Stomach (tissue), 9 donors: ENCODE results near the gene GDPD1. TPM values are rescaled to one million over a fixed set of nuclear protein-coding genes. Genes with fewer than 3 reads are reported as not detected.

Experiments
- DNase-seq, 2 donors: peaks; one replicate each; pipeline versions ENCODE4 v3.0.0 to v3.0.0-alpha.2; 2013 to 2019
- H3K27ac ChIP-seq, 5 donors: fragments of 200-600 bp in 4 of 5; sonication (generic) in 4 of 5; one replicate each; pipeline ENCODE4 v1.5.1; 2013 to 2019; ENCODE audit warnings: mild to moderate bottlenecking in 1 of 5, moderate library complexity in 1 of 5
- H3K27me3 ChIP-seq, 3 donors: fragments of 200-600 bp; sonication (generic); one replicate each; pipeline ENCODE4 v1.5.1; 2017 to 2019; ENCODE audit warnings: mixed run types in 1 of 3
- H3K36me3 ChIP-seq, 4 donors: fragments of 200-600 bp; sonication (generic); 1 replicate in 3 of 4; 2 replicates in 1 of 4; pipeline ENCODE4 v1.5.1; 2016 to 2019
- H3K4me1 ChIP-seq, 4 donors: fragments of 200-600 bp; sonication (generic); one replicate each; pipeline ENCODE4 v1.5.1; 2016 to 2019
- H3K4me3 ChIP-seq, 4 donors: fragments of 200-600 bp; sonication (generic) in 3 of 4; one replicate each; pipeline ENCODE4 v1.5.1; 2016 to 2019; ENCODE audit warnings: mild to moderate bottlenecking in 1 of 4
- H3K9me3 ChIP-seq, 4 donors: fragments of 200-600 bp; sonication (generic); one replicate each; pipeline ENCODE4 v1.5.1; 2016 to 2019
- EP300 ChIP-seq: sonication (generic); formaldehyde crosslinking; IDR thresholded peaks from one replicate; pipeline ENCODE4 v1.6.1; 2017; ENCODE audit warnings: antibody characterized with exemption
- POLR2A ChIP-seq, 4 donors: fragments of 450-650 bp; IDR thresholded peaks; one replicate each; pipeline ENCODE4 v1.6.1; 2016; ENCODE audit warnings: antibody characterized with exemption in 4 of 4, control low read depth in 2 of 4, mild to moderate bottlenecking in 1 of 4, moderate library complexity in 1 of 4
- POLR2AphosphoS5 ChIP-seq, 3 donors: sonication (generic); formaldehyde crosslinking; IDR thresholded peaks; one replicate each; pipeline ENCODE4 v1.6.1; 2016; ENCODE audit warnings: antibody characterized with exemption in 3 of 3
- WGBS, 5 donors: extraction: QIAGEN DNeasy Blood & Tissue Kit in 3 of 5; methylation state at CpG; one replicate each; pipeline versions ENCODE4 v1.1.5 to v1.1.7; 2013 to 2018; 5-methylcytosine and 5-hydroxymethylcytosine counted together
- intact Hi-C: fragments of 100-400 bp; cut with DNase I; formaldehyde crosslinking; loops from one replicate; pipeline ENCODE4 v1.15.1; 2023; ENCODE audit warnings: low total_unique reads
- polyA plus RNA-seq, 3 donors: library from polyadenylated mRNA; stranded (reverse); fragments of 200-250 nt; gene quantifications; one replicate each; pipeline ENCODE4 v1.2.3, GENCODE V29; 2013
- total RNA-seq, 5 donors: library from RNA; depleted of rRNA; stranded (reverse); fragments of >200 nt; gene quantifications; one replicate each; pipeline versions ENCODE4 v1.1.0 to v1.2.3, GENCODE V29; 2014 to 2016
- TF ChIP-seq, protein P1 (sequence below), 7 experiments: fragments of 450-650 bp in 4 of 7; fragments of 200-600 bp in 3 of 7; sonication (generic) in 3 of 7; IDR thresholded peaks; one replicate each; pipeline ENCODE4 v1.5.1; 2016 to 2019; ENCODE audit warnings: antibody characterized with exemption in 7 of 7, control low read depth in 2 of 7, mild to moderate bottlenecking in 1 of 7
- donor health status: healthy with polysubstance abuse.
- donor health status: Bipolar disorder and iron deficiency.
- donor health status: healthy.

The GDPD1 gene
- total and polyA plus RNA-seq, 8 donors: 0.40 to 8.6 (median 1.8) TPM; not detected in 2

DNA sequence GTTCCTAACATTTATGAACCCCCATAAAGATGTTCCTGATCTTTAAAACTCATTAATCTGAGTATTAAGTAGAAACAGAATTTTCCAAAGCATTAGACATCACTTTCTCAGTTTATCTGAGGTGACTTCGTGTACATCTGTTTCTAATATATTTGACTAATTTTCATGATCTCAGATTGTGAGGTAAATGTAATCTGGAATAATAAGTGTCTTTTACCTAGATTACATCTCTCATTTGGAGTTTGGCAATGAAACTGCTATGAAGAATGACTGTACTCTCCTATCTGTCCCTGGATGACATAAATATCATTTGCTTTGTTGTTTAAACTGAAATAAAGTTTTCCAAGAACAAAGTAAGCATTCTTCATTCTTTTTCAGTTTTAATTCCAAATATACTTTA, 55.3 kb downstream of the GDPD1 start:
- no peaks in the 10 kb centered on the region for H3K27me3 ChIP-seq
- H3K9me3 ChIP-seq: no peaks in the 10 kb centered on the region
- 74 to 91% (median 77%) methylated on average over 1 of the region's 1 CpG for WGBS, 5 donors
- no peaks in the 10 kb centered on the region for H3K4me1 ChIP-seq
- H3K36me3 ChIP-seq: peaks cover 0 to 19% (median 9%) of the 10 kb centered on the region in 4 donors
- TF ChIP-seq POLR2AphosphoS5 (IDR thresholded peaks at IDR 0.05): no peak
- no peak for TF ChIP-seq EP300
- TF ChIP-seq, protein P1, sequence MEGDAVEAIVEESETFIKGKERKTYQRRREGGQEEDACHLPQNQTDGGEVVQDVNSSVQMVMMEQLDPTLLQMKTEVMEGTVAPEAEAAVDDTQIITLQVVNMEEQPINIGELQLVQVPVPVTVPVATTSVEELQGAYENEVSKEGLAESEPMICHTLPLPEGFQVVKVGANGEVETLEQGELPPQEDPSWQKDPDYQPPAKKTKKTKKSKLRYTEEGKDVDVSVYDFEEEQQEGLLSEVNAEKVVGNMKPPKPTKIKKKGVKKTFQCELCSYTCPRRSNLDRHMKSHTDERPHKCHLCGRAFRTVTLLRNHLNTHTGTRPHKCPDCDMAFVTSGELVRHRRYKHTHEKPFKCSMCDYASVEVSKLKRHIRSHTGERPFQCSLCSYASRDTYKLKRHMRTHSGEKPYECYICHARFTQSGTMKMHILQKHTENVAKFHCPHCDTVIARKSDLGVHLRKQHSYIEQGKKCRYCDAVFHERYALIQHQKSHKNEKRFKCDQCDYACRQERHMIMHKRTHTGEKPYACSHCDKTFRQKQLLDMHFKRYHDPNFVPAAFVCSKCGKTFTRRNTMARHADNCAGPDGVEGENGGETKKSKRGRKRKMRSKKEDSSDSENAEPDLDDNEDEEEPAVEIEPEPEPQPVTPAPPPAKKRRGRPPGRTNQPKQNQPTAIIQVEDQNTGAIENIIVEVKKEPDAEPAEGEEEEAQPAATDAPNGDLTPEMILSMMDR (IDR thresholded peaks at IDR 0.05): no peak
- TF ChIP-seq POLR2A (IDR thresholded peaks at IDR 0.05): no peak
- intact Hi-C loops: no loop called here
- no peak overlapping the region for H3K27ac ChIP-seq
- H3K4me3 ChIP-seq: no peak overlapping the region
- no peak for DNase-seq

GRCh38 chr17:59277031-59277430, 56.7 kb downstream of the GDPD1 start:
- intact Hi-C loops: no loop called here
- no peak for DNase-seq
- Histone ChIP-seq H3K4me1 (no peaks in the 10 kb centered on the region), H3K9me3 (no peaks in the 10 kb centered on the region), H3K27me3 (no peaks in the 10 kb centered on the region), H3K36me3 (peaks cover 0 to 10% (median 4%) of the 10 kb centered on the region in 4 donors), H3K4me3 (no peak overlapping the region), H3K27ac (peak overlapping the region in 2 of 5 donors; percentile 30 to 48)
- TF ChIP-seq POLR2AphosphoS5 (IDR thresholded peaks at IDR 0.05): no peak
- no peak for TF ChIP-seq EP300
- TF ChIP-seq, protein P1 (IDR thresholded peaks at IDR 0.05): no peak
- TF ChIP-seq POLR2A (IDR thresholded peaks at IDR 0.05): no peak
- WGBS, 5 donors: 77 to 94% (median 87%) methylated on average over 4 of the region's 4 CpGs

- DNase-seq: no peak
- Histone ChIP-seq H3K36me3 (no peaks in the 10 kb centered on the region), H3K27ac (peak overlapping the region in 1 of 5 donors; percentile 6), H3K27me3 (no peaks in the 10 kb centered on the region), H3K4me1 (no peaks in the 10 kb centered on the region), H3K9me3 (no peaks in the 10 kb centered on the region), H3K4me3 (no peak overlapping the region)
- intact Hi-C loops: no loop called here
- TF ChIP-seq POLR2AphosphoS5 (IDR thresholded peaks at IDR 0.05) (no peak), POLR2A (IDR thresholded peaks at IDR 0.05) (no peak), EP300 (no peak)
- TF ChIP-seq, protein P1 (IDR thresholded peaks at IDR 0.05): no peak
- WGBS, 5 donors: 86 to 93% (median 92%) methylated on average over 4 of the region's 4 CpGs
These were observed 58.1 kb downstream of the GDPD1 start for GRCh38 chr17:59278406-59278805.

- WGBS, 5 donors: 60 to 82% (median 71%) methylated on average over 4 of the region's 4 CpGs
- no peak for DNase-seq
- no peak overlapping the region for H3K27ac ChIP-seq
- intact Hi-C loops: no loop called here
- H3K4me1 ChIP-seq: peaks cover 0 to 10% (median 0%) of the 10 kb centered on the region in 4 donors
- no peak overlapping the region for H3K4me3 ChIP-seq
- H3K9me3 ChIP-seq: no peaks in the 10 kb centered on the region
- TF ChIP-seq, protein P1 (IDR thresholded peaks at IDR 0.05): no peak
- TF ChIP-seq POLR2A (IDR thresholded peaks at IDR 0.05): no peak
- no peak for TF ChIP-seq POLR2AphosphoS5 (IDR thresholded peaks at IDR 0.05)
- TF ChIP-seq EP300: no peak
- H3K27me3 ChIP-seq: no peaks in the 10 kb centered on the region
- H3K36me3 ChIP-seq: no peaks in the 10 kb centered on the region
These were observed 64.0 kb downstream of the GDPD1 start for GRCh38 chr17:59284317-59284716.
